Measurements from ENCODE around the gene OTOG.

The OTOG gene

DNA sequence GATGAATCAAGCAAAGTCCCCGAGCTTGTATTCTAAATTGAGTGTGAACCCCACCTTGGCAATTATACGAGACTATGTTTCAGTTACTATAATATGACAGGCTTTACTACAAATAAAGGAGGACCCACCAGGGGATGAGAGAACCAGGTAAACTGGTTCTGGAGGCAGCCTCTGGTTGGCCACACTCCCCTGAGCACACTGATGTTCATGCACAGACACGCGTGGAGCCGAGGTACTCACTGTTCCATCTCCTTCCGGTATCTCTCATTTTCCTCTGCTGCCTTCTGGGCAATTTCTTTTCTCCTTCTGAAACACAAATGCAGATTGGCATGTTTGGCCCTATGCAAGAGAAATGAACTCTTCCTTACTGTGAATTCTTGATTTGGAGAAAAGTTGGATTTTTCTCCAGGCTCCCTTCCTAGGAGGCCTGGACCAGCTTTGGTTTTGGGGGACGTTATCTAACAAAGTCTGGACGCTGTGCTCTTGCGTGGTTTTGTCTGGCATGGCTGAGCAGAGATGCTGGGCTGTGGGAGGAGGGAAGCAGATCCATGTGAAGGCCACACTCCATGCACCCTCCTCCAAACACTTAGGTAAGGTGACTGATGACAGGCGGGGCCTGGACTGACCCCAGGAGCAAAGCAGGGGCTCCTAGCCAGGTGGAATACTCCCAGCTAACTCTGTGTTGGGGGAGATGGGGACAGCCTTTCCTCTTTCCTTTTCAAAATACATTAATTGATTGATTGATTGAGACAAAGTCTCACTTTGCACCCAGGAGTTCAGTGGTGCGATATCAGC, 25.8 kb upstream of the OTOG start:
- no peak for DNase-seq (ENCODE audit: low spot score)
- in situ Hi-C loops (cut with MboI; ENCODE audit: low pct_unique_long_range_greater_than_20kb, low sequenced_read_pairs, unreplicated experiment): loop anchor here (25.0 kb wide), 2 partner anchors 284 to 734 kb away; no protein-coding TSS in a partner anchor
- TF ChIP-seq, protein P1, sequence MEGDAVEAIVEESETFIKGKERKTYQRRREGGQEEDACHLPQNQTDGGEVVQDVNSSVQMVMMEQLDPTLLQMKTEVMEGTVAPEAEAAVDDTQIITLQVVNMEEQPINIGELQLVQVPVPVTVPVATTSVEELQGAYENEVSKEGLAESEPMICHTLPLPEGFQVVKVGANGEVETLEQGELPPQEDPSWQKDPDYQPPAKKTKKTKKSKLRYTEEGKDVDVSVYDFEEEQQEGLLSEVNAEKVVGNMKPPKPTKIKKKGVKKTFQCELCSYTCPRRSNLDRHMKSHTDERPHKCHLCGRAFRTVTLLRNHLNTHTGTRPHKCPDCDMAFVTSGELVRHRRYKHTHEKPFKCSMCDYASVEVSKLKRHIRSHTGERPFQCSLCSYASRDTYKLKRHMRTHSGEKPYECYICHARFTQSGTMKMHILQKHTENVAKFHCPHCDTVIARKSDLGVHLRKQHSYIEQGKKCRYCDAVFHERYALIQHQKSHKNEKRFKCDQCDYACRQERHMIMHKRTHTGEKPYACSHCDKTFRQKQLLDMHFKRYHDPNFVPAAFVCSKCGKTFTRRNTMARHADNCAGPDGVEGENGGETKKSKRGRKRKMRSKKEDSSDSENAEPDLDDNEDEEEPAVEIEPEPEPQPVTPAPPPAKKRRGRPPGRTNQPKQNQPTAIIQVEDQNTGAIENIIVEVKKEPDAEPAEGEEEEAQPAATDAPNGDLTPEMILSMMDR (IDR thresholded peaks at IDR 0.05; ENCODE audit: extremely low read depth, insufficient read depth, missing control alignments): no peak

DNA sequence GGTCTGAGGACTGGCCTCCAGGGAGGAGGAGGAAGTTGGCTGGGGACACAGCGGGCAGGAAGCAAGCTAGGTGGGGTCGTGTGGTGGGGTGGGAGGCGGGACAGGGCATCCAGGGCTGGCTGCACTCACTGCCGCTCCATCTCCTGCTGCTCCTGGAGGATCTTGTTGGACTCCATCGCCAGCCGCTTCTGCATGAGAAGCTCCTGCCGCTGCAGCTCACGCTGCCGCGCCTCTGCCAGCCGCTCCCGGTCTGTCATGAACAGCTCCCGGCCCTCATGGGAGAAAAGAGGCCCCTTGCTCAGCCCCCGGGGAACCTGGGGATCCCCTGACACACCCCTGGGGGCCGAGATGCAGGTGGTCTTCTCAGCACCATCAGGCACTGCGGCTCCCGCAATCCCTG, 24.4 kb upstream of the OTOG start:
- in situ Hi-C loops (cut with MboI; ENCODE audit: low pct_unique_long_range_greater_than_20kb, low sequenced_read_pairs, unreplicated experiment): loop anchor here (25.0 kb wide), 2 partner anchors 285 to 735 kb away; no protein-coding TSS in a partner anchor
- no peak for DNase-seq (ENCODE audit: low spot score)
- TF ChIP-seq, protein P1 (IDR thresholded peaks at IDR 0.05; ENCODE audit: extremely low read depth, insufficient read depth, missing control alignments): no peak

DNA sequence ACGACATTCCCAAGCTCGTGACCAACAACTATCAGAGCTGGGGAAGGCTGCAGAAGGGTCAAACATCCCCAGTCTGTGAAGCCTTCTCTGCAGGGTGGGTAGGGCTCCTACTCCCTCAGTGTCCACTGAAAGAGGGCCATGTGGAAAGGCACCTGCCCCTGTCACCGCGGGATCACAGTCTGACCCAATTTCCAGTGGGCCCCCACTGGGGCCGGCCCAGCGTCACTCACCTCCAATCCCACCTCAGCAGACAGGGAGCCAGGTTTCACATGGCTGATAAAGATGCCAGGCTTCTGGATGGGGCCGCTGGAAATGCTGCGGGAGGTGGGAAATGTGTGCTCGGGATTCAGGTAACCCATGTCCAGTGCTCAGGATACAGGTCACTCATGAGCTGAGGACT, 22.8 kb upstream of the OTOG start:
- TF ChIP-seq, protein P1 (IDR thresholded peaks at IDR 0.05; ENCODE audit: extremely low read depth, insufficient read depth, missing control alignments): no peak
- DNase-seq (ENCODE audit: low spot score): no peak
- in situ Hi-C loops (cut with MboI; ENCODE audit: low pct_unique_long_range_greater_than_20kb, low sequenced_read_pairs, unreplicated experiment): loop anchor here (25.0 kb wide), 2 partner anchors 287 to 737 kb away; no protein-coding TSS in a partner anchor

DNA sequence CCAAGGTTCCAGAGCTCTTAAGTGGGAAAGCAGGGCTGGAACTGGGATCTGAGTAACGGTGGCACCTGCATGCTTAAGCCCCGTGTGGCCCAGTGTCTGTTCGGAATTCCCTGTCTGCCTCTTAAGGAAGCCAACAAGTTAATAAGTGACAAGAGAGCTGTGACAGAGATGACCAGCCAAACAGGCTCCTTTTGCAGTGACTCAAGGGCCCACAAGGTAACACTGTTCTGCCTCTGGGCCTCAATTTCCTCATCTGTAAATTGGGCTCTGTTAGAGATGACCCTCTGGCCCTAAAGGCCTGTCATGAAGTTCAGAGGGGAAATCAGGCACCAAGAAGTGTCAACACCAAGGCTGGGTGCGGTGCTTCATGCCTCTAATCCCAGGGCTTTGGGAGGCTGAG, 21.5 kb upstream of the OTOG start:
- TF ChIP-seq, protein P1 (IDR thresholded peaks at IDR 0.05; ENCODE audit: extremely low read depth, insufficient read depth, missing control alignments): no peak
- in situ Hi-C loops (cut with MboI; ENCODE audit: low pct_unique_long_range_greater_than_20kb, low sequenced_read_pairs, unreplicated experiment): no loop called here
- DNase-seq (ENCODE audit: low spot score): no peak

DNA sequence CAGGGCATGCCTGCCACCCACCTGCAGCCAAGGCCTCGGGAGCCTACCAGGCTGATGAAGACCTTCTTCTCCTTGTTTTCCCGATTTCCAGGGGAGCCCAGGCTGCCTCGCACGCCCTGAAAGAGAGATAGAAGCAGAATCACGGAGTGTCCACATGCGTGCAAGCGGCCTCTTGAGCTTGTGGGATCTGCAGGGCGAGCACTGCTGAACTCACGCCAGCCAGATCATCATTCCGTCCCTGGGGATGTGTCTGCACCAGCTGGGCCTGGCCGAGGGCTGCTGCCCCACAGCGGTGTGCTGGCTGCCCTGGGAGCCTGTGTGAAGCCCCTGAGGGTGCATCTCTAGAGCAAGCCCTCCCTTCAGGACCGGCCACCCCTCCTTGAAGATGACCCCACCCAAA, 20.7 kb upstream of the OTOG start:
- no peak for DNase-seq (ENCODE audit: low spot score)
- TF ChIP-seq, protein P1 (IDR thresholded peaks at IDR 0.05; ENCODE audit: extremely low read depth, insufficient read depth, missing control alignments): no peak
- in situ Hi-C loops (cut with MboI; ENCODE audit: low pct_unique_long_range_greater_than_20kb, low sequenced_read_pairs, unreplicated experiment): no loop called here

DNA sequence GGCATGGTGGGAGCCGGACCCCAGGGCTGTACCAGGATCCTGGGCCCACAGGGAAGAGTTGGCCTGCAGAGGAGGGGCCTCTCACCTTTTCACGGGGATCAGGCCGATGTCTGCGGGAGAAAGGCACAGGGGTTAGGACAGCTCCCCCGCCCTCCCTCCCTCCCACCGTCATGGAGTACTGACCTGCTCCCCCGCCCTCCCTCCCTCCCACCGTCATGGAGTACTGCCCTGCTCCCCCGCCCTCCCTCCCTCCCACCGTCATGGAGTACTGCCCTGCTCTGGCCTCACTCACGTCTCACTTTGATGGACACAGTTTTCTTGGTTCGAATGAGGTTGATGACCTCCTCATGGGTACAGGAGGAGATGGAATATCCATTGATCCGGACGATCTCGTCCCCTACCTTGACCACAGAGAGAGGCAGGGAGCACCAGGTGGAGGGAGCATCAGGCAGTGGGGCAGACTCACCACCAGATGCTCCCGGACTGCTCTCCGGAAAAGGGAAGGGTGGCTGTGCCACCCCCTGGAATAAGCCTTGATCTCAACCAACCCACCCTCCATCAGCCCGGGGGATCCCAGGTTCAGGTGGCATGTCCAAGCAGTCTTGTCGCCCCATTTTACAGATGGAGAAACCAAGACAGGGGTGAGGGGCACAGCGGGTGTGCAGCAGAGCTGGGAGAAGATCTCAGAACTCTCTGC, 20.0 kb upstream of the OTOG start:
- DNase-seq (ENCODE audit: low spot score): no peak
- TF ChIP-seq, protein P1 (IDR thresholded peaks at IDR 0.05; ENCODE audit: extremely low read depth, insufficient read depth, missing control alignments): no peak
- in situ Hi-C loops (cut with MboI; ENCODE audit: low pct_unique_long_range_greater_than_20kb, low sequenced_read_pairs, unreplicated experiment): no loop called here
